Measurements from ENCODE around the gene IL1RAPL1.

Gene IL1RAPL1

DNA sequence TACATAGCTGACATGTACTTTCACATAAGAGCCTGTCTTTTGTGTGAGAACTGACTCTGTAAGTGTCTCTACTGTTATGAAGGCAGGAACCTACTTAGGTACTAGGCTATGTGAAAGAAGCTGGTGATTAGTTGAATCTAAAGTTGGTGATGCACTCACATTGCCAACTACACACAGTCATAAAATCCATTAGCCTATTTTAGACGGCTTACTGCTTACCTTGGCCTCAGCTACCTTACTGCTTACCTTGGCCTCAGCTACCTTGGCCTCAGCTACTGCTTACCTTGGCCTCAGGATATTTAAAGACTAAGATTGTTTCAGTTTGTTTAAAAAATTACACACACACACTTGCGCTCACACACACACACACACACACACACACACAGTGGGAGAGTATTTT is 549.7 kb downstream of the IL1RAPL1 start:
- TF ChIP-seq, protein P1, sequence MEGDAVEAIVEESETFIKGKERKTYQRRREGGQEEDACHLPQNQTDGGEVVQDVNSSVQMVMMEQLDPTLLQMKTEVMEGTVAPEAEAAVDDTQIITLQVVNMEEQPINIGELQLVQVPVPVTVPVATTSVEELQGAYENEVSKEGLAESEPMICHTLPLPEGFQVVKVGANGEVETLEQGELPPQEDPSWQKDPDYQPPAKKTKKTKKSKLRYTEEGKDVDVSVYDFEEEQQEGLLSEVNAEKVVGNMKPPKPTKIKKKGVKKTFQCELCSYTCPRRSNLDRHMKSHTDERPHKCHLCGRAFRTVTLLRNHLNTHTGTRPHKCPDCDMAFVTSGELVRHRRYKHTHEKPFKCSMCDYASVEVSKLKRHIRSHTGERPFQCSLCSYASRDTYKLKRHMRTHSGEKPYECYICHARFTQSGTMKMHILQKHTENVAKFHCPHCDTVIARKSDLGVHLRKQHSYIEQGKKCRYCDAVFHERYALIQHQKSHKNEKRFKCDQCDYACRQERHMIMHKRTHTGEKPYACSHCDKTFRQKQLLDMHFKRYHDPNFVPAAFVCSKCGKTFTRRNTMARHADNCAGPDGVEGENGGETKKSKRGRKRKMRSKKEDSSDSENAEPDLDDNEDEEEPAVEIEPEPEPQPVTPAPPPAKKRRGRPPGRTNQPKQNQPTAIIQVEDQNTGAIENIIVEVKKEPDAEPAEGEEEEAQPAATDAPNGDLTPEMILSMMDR (IDR thresholded peaks at IDR 0.05; ENCODE audit: borderline replicate concordance, control extremely low read depth, extremely low read depth, insufficient read depth, missing control alignments), result no peak
- in situ Hi-C loops (cut with MboI; ENCODE audit: low sequenced_read_pairs, unreplicated experiment), result no loop called here
- DNase-seq (ENCODE audit: low spot score), result no peak

DNA sequence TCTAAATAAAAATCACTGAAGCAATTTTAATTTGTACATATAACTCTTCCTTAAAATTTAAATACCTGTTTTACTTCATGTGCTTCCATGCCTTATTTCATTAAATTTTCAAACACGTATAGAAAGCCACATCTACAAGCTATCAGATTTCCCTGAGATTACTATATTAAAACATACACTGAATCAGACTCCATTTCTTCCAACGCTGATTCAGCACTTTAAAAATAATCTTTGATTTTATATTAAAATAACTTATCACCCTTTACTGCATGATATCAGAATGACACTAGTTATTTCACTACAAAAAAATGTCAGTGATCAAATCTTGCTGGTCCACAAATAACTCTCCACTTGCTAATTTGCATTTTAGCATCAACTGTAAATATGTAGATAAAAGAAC is 550.8 kb downstream of the IL1RAPL1 start:
- DNase-seq (ENCODE audit: low spot score), result no peak
- in situ Hi-C loops (cut with MboI; ENCODE audit: low sequenced_read_pairs, unreplicated experiment), result no loop called here
- TF ChIP-seq, protein P1 (IDR thresholded peaks at IDR 0.05; ENCODE audit: borderline replicate concordance, control extremely low read depth, extremely low read depth, insufficient read depth, missing control alignments), result no peak

DNA sequence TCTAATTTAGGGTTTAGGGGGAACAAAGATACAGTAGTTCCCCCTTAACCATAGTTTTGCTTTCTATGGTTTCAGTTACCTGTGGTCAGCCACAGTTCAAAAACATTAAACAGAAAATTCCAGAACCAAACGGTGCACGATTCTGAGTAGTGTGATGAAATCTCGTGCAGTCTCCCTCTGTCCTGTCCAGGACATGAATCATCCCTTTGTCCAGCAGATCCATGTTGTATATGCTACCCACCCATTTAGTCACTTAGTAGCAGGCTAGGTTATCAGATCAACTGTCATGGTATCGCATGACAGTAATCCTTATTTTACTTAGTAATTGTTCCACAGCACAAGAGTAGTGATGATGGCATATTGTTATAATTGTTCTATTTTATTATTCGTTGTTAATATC is 556.1 kb downstream of the IL1RAPL1 start:
- no peak for DNase-seq (ENCODE audit: low spot score)
- TF ChIP-seq, protein P1 (IDR thresholded peaks at IDR 0.05; ENCODE audit: borderline replicate concordance, control extremely low read depth, extremely low read depth, insufficient read depth, missing control alignments), result no peak
- in situ Hi-C loops (cut with MboI; ENCODE audit: low sequenced_read_pairs, unreplicated experiment), result no loop called here

- in situ Hi-C loops (cut with MboI; ENCODE audit: low sequenced_read_pairs, unreplicated experiment), result no loop called here
- DNase-seq (ENCODE audit: low spot score), result no peak
- TF ChIP-seq, protein P1 (IDR thresholded peaks at IDR 0.05; ENCODE audit: borderline replicate concordance, control extremely low read depth, extremely low read depth, insufficient read depth, missing control alignments), result no peak
Observed at GRCh38 chrX:29143756-29144155, 556.5 kb downstream of the IL1RAPL1 start.

DNA sequence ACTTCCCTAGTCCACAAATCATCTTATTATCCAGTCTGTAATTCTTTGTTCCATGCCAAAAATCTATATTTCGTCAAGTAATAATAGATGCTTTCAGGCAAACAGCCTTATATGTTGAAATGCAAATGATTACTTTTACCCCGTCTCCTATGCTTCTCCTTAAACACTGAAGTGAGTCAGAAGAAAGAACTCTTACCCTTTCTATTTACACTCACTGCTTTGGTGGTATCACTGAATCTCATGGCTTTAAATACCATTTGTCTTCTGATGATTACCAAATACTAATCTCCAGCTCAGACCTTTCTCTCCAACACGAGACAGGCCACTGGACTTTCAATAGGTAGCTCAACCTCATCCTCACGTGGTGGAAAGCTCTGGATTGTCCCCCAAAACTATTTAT is 558.1 kb downstream of the IL1RAPL1 start:
- in situ Hi-C loops (cut with MboI; ENCODE audit: low sequenced_read_pairs, unreplicated experiment), result no loop called here
- TF ChIP-seq, protein P1 (IDR thresholded peaks at IDR 0.05; ENCODE audit: borderline replicate concordance, control extremely low read depth, extremely low read depth, insufficient read depth, missing control alignments), result no peak
- DNase-seq (ENCODE audit: low spot score), result no peak

DNA sequence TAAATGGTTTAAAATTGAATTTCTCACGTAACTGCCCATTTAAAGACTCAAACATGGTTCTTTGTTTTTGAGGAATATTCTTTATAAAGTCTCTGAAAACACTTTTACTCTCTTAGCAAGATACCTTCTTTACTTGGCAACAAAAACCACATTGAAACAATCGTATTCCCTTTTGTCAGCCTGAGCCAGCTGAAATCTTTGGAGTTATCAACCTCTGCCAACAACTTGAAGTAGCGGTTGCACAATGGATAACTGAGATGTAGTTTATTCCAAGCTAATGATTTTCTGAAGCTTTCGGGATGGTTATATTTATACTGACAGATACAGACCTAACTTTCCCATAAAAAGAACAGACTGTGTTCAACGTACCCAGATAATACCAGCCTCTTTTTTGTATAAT is 561.3 kb downstream of the IL1RAPL1 start:
- TF ChIP-seq, protein P1 (IDR thresholded peaks at IDR 0.05; ENCODE audit: borderline replicate concordance, control extremely low read depth, extremely low read depth, insufficient read depth, missing control alignments), result no peak
- no peak for DNase-seq (ENCODE audit: low spot score)
- in situ Hi-C loops (cut with MboI; ENCODE audit: low sequenced_read_pairs, unreplicated experiment), result no loop called here

DNA sequence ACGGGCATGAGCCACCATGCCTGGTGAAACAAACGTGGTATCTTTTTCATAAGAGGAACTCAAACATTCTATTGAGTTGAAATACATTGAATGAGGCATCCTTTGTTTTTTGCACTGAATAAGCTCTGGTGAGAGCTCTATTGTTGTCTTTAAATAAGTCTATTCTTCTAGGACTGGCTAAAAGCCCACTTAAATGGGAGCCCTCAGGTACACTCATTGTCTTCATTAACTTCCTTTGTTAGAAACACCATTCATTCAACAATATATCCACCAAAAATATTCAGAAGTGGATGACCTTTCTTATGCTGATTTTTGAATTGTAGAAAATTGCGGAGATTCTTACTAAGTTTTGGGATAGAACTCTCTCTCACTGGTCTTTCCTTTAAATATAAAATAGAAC is 568.0 kb downstream of the IL1RAPL1 start:
- no peak for DNase-seq (ENCODE audit: low spot score)
- TF ChIP-seq, protein P1 (IDR thresholded peaks at IDR 0.05; ENCODE audit: borderline replicate concordance, control extremely low read depth, extremely low read depth, insufficient read depth, missing control alignments), result no peak
- in situ Hi-C loops (cut with MboI; ENCODE audit: low sequenced_read_pairs, unreplicated experiment), result no loop called here

Measured in GM13976 (cell line).